ENCODE data around the gene HHIP.

- no peak for TF ChIP-seq POLR2A (IDR thresholded peaks at IDR 0.05)
- TF ChIP-seq CTCF (IDR thresholded peaks at IDR 0.05 in 4 of 5, conservative IDR thresholded peaks at IDR 0.05 in 1 of 5): no peak
Measured at GRCh38 chr4:144757969-144758368, 112.0 kb downstream of the HHIP start.
